ENCODE results near the gene ENTPD3. TPM values are rescaled to one million over a fixed set of nuclear protein-coding genes. Genes with fewer than 3 reads are reported as not detected.

The ENTPD3 gene
- total and polyA plus RNA-seq, 2 of the 13 experiments (the other 11 are each of a cell fraction or from before 2014, with no cell fraction given): 0.07 TPM; not detected in 1

- CTCF ChIA-PET (ENCODE audit: low intra/inter-chr PET ratio, low total read pairs): no interaction called here
- DNase-seq (ENCODE audit: low spot score) (no peak), FAIRE-seq (no peak), ATAC-seq (no peak)
- intact Hi-C loops (cut with micrococcal nuclease; ENCODE audit: unreplicated experiment): no loop called here
- Histone ChIP-seq H3K36me3 (replicated peaks in 1 of 2; ENCODE audit: control insufficient read depth in 1 of 2, insufficient read depth in 2 of 2, low read length in 2 of 2) (0 out of 5 replicates have a peak, but pooled peaks cover 0 to 2% of the 10 kb centered on the region in 2 experiments), H3K4me1 (ENCODE audit: insufficient read depth, low read length) (peaks cover 3% of the 10 kb centered on the region; the same call in 1 of the 2 replicates), H3K4me2 (ENCODE audit: low read depth, low read length) (no peak overlapping the region), H3K79me2 (ENCODE audit: insufficient read depth, low read length) (no peaks in the 10 kb centered on the region), H3K9ac (ENCODE audit: insufficient read depth, low read depth, low read length) (no peak overlapping the region), H3K9me3 (ENCODE audit: low read length) (no peaks in the 10 kb centered on the region), H3K27ac (ENCODE audit: extremely low read length, insufficient read depth, low read length) (no peak overlapping the region), H3K4me3 (replicated peaks in 1 of 3; ENCODE audit: insufficient read depth in 1 of 3, low read depth in 2 of 3, low read length in 3 of 3) (no peak overlapping the region), H2AFZ (ENCODE audit: low read length) (no peak overlapping the region), H3K27me3 (ENCODE audit: control insufficient read depth in 1 of 2, insufficient read depth in 2 of 2, low read length in 2 of 2) (no peaks in the 10 kb centered on the region; a peak in 1 of 5 replicates), H4K20me1 (ENCODE audit: insufficient read depth, low read length) (no peaks in the 10 kb centered on the region)
- in situ Hi-C loops (cut with HindIII; ENCODE audit: extremely low pct_ligation_motif_present, low pct_unique_long_range_greater_than_20kb): no loop called here
- TF ChIP-seq ZBTB43 (CRISPR knock-in tag; conservative IDR thresholded peaks at IDR 0.05) (no peak), MIER2 (CRISPR knock-in tag; IDR thresholded peaks at IDR 0.05) (no peak), MAFF (IDR thresholded peaks at IDR 0.05; ENCODE audit: low read depth, low read length) (no peak), ZBTB14 (CRISPR knock-in tag; IDR thresholded peaks at IDR 0.05) (no peak), ZNF33B (CRISPR knock-in tag; IDR thresholded peaks at IDR 0.05) (no peak), ZNF747 (CRISPR knock-in tag; IDR thresholded peaks at IDR 0.05; ENCODE audit: borderline replicate concordance) (no peak), REXO4 (CRISPR knock-in tag; IDR thresholded peaks at IDR 0.05; ENCODE audit: borderline replicate concordance) (no peak)
- WGBS (ENCODE audit: low lambda C conversion rate): 60% methylated on average over 4 of the region's 4 CpGs
- POLR2A ChIA-PET: no interaction called here
- BruUV-seq (replicated peaks): no TSS peak
Measured at GRCh38 chr3:40445880-40446279, 58.9 kb downstream of the ENTPD3 start.
